Endothelial cell of umbilical vein (primary cell): ENCODE results near the gene RNF133. TPM values are rescaled to one million over a fixed set of nuclear protein-coding genes. Genes with fewer than 3 reads are reported as not detected.

Experiments
- BruUV-seq: library from RNA; stranded (reverse); fragments of 400-500 nt; replicated peaks from 2 replicates; lab custom pipeline; 2021; lab: Mats Ljungman, UMichigan
- CTCF ChIA-PET: fragments of 300-600, 350-600 bp; sonication (Branson Sonifier 250); formaldehyde crosslinking; loops from one replicate; lab custom pipeline; 2021; ENCODE audit warnings: antibody characterized with exemption, inconsistent platforms; lab: Charles Lee
- POLR2A ChIA-PET: fragments of 300-600, 350-600 bp; sonication (Branson Sonifier 250); formaldehyde crosslinking; loops from one replicate; lab custom pipeline; 2021; ENCODE audit warnings: antibody characterized with exemption, inconsistent platforms; lab: Charles Lee
- DNase-seq: peaks from one replicate; pipeline ENCODE4 v3.0.0-alpha.2; 2011; ENCODE audit warnings: low read depth, low spot score
- FAIRE-seq: peaks from 2 replicates; lab custom pipeline; 2011; peaks lifted over from hg19 to GRCh38; lab: Jason Lieb, UNC
- H2AFZ ChIP-seq: 2 replicates; pipeline ENCODE4 v1.6.0; 2012; ENCODE audit warnings: low read depth, low read length, control low read depth, inconsistent platforms
- H3K27ac ChIP-seq: 2 replicates; pipeline ENCODE4 v1.5.1; 2011; ENCODE audit warnings: low read depth, mild to moderate bottlenecking, control low read depth, low read length, moderate library complexity; ENCODE audit not compliant: insufficient read depth
- H3K27me3 ChIP-seq, 2 experiments: 2 replicates each; pipeline versions ENCODE4 v1.6.0 to v1.6.1; 2011; ENCODE audit warnings: low read length in 2 of 2, mixed read lengths in 1 of 2; ENCODE audit not compliant: control insufficient read depth in 2 of 2, insufficient read depth in 2 of 2
- H3K36me3 ChIP-seq, 2 experiments: 2 replicates in 1 of 2; 3 replicates in 1 of 2; pipeline ENCODE4 v1.5.1; 2011; ENCODE audit warnings: low read length in 2 of 2, mild to moderate bottlenecking in 1 of 2, moderate library complexity in 1 of 2; ENCODE audit not compliant: control insufficient read depth in 2 of 2, insufficient read depth in 2 of 2; ENCODE audit errors: extremely low read depth in 1 of 2
- H3K4me1 ChIP-seq: 3 replicates; pipeline ENCODE4 v1.5.1; 2011; ENCODE audit warnings: mild to moderate bottlenecking, low read length; ENCODE audit not compliant: control insufficient read depth, insufficient read depth; ENCODE audit errors: extremely low read depth
- H3K4me2 ChIP-seq: 2 replicates; pipeline ENCODE4 v1.6.1; 2011; ENCODE audit warnings: low read length, control low read depth, mixed read lengths; ENCODE audit not compliant: insufficient read depth
- H3K4me3 ChIP-seq, 3 experiments: fragments of 200-600 bp in 1 of 3; sonication (generic), shearing (Covaris generic) in 1 of 3; replicated peaks in 1 of 3; 2 replicates each; pipeline ENCODE4 v1.5.1; 2011 to 2016; ENCODE audit warnings: control low read depth in 3 of 3, low read length in 3 of 3, mild to moderate bottlenecking in 2 of 3, inconsistent platforms in 1 of 3, low read depth in 1 of 3, moderate library complexity in 1 of 3; ENCODE audit not compliant: insufficient read depth in 1 of 3
- H3K79me2 ChIP-seq: 2 replicates; pipeline ENCODE4 v1.6.0; 2012; ENCODE audit warnings: low read length, inconsistent platforms; ENCODE audit not compliant: control insufficient read depth, insufficient read depth
- H3K9ac ChIP-seq: replicated peaks from 2 replicates; pipeline ENCODE3; 2011; ENCODE audit warnings: low read length, control low read depth; ENCODE audit not compliant: insufficient read depth; ENCODE audit errors: extremely low read depth
- H3K9me1 ChIP-seq: replicated peaks from 3 replicates; pipeline ENCODE4 v1.6.0; 2011; ENCODE audit warnings: mild to moderate bottlenecking, low read length; ENCODE audit not compliant: control insufficient read depth, insufficient read depth; ENCODE audit errors: extremely low read depth
- H3K9me3 ChIP-seq: replicated peaks from 2 replicates; pipeline ENCODE4 v1.5.1; 2012; ENCODE audit warnings: low read length, inconsistent platforms; ENCODE audit not compliant: control insufficient read depth, insufficient read depth
- H4K20me1 ChIP-seq: replicated peaks from 2 replicates; pipeline ENCODE3; 2011; ENCODE audit warnings: mild to moderate bottlenecking, low read length; ENCODE audit not compliant: control insufficient read depth, insufficient read depth; ENCODE audit errors: extremely low read depth
- EZH2 ChIP-seq: IDR thresholded peaks from 2 replicates; pipeline ENCODE4 v1.6.1; 2012; ENCODE audit warnings: borderline replicate concordance, low read depth, mild to moderate bottlenecking, moderate library complexity, low read length, inconsistent platforms; ENCODE audit not compliant: severe bottlenecking
- FOS ChIP-seq: IDR thresholded peaks from 2 replicates; pipeline ENCODE4 v1.6.1; 2011; ENCODE audit warnings: mild to moderate bottlenecking, low read length, moderate library complexity, borderline replicate concordance; ENCODE audit not compliant: insufficient read depth
- GATA2 ChIP-seq: IDR thresholded peaks from 2 replicates; pipeline ENCODE4 v1.7.0; 2011; ENCODE audit warnings: low read depth, mild to moderate bottlenecking, moderate library complexity, mixed read lengths, low read length; ENCODE audit not compliant: insufficient read length, insufficient read depth
- JUN ChIP-seq: IDR thresholded peaks from 2 replicates; pipeline ENCODE4 v1.6.1; 2011; ENCODE audit warnings: borderline replicate concordance, low read depth; ENCODE audit not compliant: insufficient read length, insufficient read depth
- MAX ChIP-seq: IDR thresholded peaks from 2 replicates; pipeline ENCODE4 v1.6.1; 2011; ENCODE audit not compliant: insufficient read depth, insufficient read length
- POLR2A ChIP-seq: IDR thresholded peaks from 2 replicates; pipeline ENCODE4 v1.6.1; 2012; ENCODE audit warnings: low read depth, mild to moderate bottlenecking, control low read depth, low read length
- POLR2AphosphoS5 ChIP-seq: IDR thresholded peaks from 2 replicates; pipeline ENCODE4 v1.6.1; 2012; ENCODE audit warnings: low read depth, mild to moderate bottlenecking, control low read depth, low read length, moderate library complexity; ENCODE audit not compliant: insufficient read depth
- dilution Hi-C: fragments of 300-500 bp; cut with MboI; formaldehyde crosslinking; loops from one replicate; pipeline ENCODE4 v1.15.0; 2019; ENCODE audit warnings: low sequenced_read_pairs; ENCODE audit not compliant: extremely low pct_ligation_motif_present
- intact Hi-C: fragments of 100-400 bp; cut with micrococcal nuclease; formaldehyde crosslinking; loops from one replicate; pipeline ENCODE4 v1.10.0; 2022
- polyA plus RNA-seq, 4 experiments: library from polyadenylated mRNA; depleted of rRNA in 3 of 4; stranded (reverse) in 3 of 4; unstranded in 1 of 4; fragments of >200 nt; gene quantifications; 2 replicates each; pipeline versions ENCODE4 v1.2.1 to v1.2.3, GENCODE V29; 2011 to 2012; ENCODE audit warnings: missing spikeins in 1 of 4
- total RNA-seq: library from RNA; stranded (reverse); gene quantifications from 2 replicates; pipeline ENCODE4 v1.2.3, GENCODE V29; 2021

Gene RNF133
- total and polyA plus RNA-seq, 2 donors (not counting 3 experiments of a cell fraction or from before 2014, with no cell fraction given) = 0.93 TPM; not detected in 1

- H3K9me1 ChIP-seq = no peaks in the 10 kb centered on the region
- no peak overlapping the region for H3K9ac ChIP-seq
- ChIA-PET POLR2A (no interaction called here), CTCF (interaction anchor here (0.6 to 1.5 kb wide), 4 partner anchors 10 to 232 kb away, joined by 3 to 4 read pairs (median 3); partner anchors contain the start of gene CADPS2)
- peaks cover 13% of the 10 kb centered on the region for H3K4me1 ChIP-seq
- dilution Hi-C loops = no loop called here
- H3K4me2 ChIP-seq = no peak overlapping the region
- BruUV-seq = no TSS peak
- no peak overlapping the region for H2AFZ ChIP-seq
- H3K27me3 ChIP-seq = no peaks in the 10 kb centered on the region
- no peaks in the 10 kb centered on the region for H4K20me1 ChIP-seq
- no peaks in the 10 kb centered on the region for H3K9me3 ChIP-seq
- TF ChIP-seq MAX (no peak), POLR2AphosphoS5 (no peak), EZH2 (no peak), POLR2A (no peak)
- FAIRE-seq (no peak), DNase-seq (no peak)
- H3K36me3 ChIP-seq = no peaks in the 10 kb centered on the region
- H3K27ac ChIP-seq = no peak overlapping the region
- no peak overlapping the region for H3K4me3 ChIP-seq
- intact Hi-C loops = loop anchor here (10.0 kb wide), 1 partner anchor 231 kb away; the partner anchor contains the start of gene CADPS2
- no peaks in the 10 kb centered on the region for H3K79me2 ChIP-seq
Measured at GRCh38 chr7:122653685-122654084, 45.2 kb downstream of the RNF133 start.

GRCh38 chr7:122652876-122653275 lies 46.0 kb downstream of the RNF133 start:
- H4K20me1 ChIP-seq = no peaks in the 10 kb centered on the region
- dilution Hi-C loops = no loop called here
- H3K4me3 ChIP-seq = no peak overlapping the region
- peak overlapping the region; percentile 44 for H3K4me2 ChIP-seq
- peak overlapping the region; percentile 1 for H2AFZ ChIP-seq
- H3K9me3 ChIP-seq = no peaks in the 10 kb centered on the region
- TF ChIP-seq GATA2 (peak; percentile 45), JUN (peak; percentile 25), POLR2A (no peak), FOS (peak; percentile 12)
- intact Hi-C loops = loop anchor here (10.0 kb wide), 1 partner anchor 232 kb away; the partner anchor contains the start of gene CADPS2
- peaks cover 13% of the 10 kb centered on the region for H3K4me1 ChIP-seq
- peak; percentile 91 for FAIRE-seq
- no peaks in the 10 kb centered on the region for H3K79me2 ChIP-seq
- peak overlapping the region; percentile 29 for H3K27ac ChIP-seq
- CTCF ChIA-PET = interaction anchor here (0.9 to 1.5 kb wide), 7 partner anchors 8 to 151 kb away, joined by 3 to 6 read pairs (median 3); no protein-coding TSS in a partner anchor
- H3K9me1 ChIP-seq = no peaks in the 10 kb centered on the region
- no TSS peak for BruUV-seq
- H3K36me3 ChIP-seq = no peaks in the 10 kb centered on the region
- peak; percentile 95 for DNase-seq
- POLR2A ChIA-PET = no interaction called here
- H3K27me3 ChIP-seq = no peaks in the 10 kb centered on the region
- no peak overlapping the region for H3K9ac ChIP-seq
